NCI-H187 treated with DMSO at 0.1 percent for 48 hours (cell line): Measurements from ENCODE around the gene RRP1.

ENCODE experiments used
- DNase-seq: peaks from one replicate; lab custom pipeline; 2025; lab: John Stamatoyannopoulos, UW

The RRP1 gene

DNA sequence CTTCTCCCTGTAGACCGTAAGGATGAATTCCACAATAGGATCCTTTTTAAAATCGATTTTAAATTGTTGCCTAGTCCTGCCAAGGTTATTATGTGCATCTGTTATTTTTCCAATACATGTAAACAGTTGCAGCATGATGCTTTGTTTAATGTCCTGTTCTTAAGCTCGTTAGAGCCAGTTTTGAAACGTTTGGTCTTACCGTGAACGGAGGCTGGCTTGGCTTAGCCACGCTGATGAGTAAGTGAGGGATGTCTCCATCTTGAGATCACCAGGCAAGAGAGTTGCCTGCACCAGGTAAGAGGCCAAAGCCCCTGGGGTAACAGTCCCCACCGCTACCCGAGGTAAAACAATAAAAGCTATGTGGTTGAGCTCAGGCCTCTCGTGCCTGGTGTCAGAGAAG, 30.6 kb upstream of the RRP1 start:
- no peak for DNase-seq

DNA sequence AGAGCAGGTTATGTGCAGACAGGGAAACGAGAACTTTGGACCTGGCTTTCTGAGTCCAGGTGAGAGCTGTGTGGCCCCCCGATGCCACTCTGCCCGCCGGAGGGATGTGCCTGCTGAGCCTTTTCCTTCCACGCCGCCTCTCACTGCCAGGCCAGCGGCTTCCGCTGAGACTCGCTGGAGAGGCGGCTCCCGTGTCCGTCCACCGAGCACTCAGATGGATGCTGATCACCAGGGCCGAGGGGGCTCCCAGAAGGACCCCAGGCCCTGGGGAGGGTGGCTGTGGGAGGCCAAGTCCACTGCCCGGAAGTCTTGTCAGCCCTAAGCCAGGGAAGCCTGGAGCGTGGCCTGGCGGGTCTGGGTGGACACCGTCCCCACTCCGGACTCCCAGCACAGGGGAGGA, 29.7 kb upstream of the RRP1 start:
- no peak for DNase-seq

DNA sequence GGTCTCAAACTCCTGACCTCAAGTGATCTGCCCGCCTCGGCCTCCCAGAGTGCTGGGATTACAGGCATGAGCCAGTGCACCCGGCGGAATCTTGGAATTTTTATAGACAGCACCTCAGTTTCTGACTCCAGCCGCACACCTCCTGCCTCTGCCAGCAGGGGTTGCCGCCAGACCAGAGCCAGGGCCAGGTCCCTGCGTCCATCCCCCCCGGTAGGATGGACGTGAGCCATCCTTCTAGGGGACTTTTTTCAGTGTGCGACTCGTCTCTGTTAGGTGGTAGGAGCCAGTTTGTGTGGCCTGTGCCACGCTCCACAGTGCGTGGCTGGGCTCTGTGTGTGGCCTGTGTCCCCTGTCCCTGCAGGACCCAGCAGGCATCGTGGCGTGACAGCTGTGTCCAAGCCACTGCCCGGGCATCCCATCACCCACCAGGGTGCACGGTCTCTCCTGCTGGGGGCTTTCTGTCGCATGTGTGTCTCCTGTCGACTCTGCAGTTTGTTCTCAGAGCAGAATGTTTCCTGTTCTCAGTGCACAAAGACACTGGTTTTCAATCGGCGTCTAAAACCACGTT, 28.9 kb upstream of the RRP1 start:
- DNase-seq = no peak

DNA sequence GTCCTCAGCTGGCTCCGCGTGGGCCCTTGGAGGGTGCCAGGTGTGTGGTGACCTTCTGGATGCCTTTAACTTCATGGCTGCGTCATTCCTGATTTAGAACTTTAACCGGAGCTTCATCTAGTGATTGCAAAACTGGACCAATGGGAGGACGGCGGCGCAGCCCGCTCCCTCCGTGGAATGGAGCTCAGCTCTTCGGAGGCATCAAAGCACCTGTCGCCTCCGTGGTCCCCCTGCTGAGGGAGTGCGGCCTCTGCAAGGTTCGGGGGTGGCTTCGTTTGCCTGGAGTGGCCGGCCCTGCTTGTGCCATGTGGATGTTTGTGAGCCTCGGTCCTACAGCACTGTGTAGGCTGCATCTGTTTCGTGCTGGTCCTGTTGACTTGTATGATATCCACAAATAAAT, 27.5 kb upstream of the RRP1 start:
- no peak for DNase-seq

DNA sequence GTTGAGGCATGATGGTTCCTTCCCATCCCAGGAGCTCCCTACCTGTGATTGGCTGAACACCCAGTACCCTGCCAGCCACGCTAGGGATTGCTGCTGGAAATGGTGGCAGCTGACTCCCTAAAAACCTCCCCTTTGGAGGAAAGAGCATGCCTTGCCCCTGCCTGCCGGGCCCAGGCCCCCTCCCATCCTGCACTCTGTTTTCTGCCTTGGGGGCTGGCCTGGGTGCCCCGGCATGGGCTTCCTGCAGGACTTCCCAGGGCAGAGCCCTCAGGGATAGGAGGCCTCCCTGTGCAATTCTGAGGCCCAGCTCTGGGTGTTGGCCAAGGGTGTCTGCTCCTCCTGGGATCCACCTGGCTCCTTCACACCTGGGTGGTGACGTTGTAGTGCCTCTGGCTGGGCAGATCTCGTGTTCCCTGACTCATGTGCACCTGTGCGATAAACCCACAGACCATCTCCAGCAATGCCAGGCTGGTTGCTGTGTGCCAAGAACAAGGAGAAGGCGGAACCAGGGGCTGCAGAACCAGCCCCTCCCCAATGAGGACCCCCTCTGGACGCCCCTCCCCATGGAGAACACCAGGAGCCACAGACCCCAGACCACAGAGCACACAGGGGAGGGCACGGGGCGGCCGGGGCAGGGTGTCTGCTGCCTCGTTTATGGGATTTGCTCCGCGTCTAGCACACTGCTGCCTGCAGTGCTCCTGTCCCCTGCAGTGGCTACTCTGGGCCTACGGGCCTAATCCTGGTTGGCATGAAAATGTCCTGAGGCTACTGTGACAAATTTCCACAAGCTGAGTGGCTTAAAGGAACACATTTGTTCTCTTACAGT, 26.9 kb upstream of the RRP1 start:
- DNase-seq = no peak

DNA sequence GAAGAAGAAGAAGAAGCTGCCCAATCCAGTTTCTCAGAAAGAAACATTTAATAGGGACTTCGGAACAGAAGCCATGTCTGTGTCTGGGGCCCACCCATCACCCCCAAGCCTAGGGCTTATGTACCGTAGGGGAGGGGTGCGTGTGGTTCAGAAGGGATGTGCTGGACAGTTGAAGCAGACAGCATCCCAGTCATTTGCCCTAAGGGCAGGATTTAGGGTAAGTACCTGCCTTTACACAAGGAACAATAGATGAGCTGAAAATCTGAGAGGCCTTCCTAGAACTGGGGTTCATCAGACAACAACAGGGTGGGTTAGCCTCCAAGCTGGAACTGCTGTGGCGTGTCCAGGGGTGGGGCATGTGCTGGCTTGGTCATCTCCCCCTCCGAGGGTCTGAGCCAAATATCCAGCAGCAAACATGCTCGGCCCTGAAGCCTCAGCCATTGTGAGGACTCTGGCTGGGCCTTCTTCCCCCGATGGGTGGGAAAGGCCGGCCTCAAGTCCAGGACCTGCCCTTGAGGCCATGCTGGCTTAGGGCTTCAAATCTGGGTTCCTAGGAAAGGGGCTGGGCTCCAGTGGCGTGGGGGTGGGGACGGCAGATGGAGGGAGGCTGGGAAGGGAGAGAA, 25.4 kb upstream of the RRP1 start:
- DNase-seq = no peak

DNA sequence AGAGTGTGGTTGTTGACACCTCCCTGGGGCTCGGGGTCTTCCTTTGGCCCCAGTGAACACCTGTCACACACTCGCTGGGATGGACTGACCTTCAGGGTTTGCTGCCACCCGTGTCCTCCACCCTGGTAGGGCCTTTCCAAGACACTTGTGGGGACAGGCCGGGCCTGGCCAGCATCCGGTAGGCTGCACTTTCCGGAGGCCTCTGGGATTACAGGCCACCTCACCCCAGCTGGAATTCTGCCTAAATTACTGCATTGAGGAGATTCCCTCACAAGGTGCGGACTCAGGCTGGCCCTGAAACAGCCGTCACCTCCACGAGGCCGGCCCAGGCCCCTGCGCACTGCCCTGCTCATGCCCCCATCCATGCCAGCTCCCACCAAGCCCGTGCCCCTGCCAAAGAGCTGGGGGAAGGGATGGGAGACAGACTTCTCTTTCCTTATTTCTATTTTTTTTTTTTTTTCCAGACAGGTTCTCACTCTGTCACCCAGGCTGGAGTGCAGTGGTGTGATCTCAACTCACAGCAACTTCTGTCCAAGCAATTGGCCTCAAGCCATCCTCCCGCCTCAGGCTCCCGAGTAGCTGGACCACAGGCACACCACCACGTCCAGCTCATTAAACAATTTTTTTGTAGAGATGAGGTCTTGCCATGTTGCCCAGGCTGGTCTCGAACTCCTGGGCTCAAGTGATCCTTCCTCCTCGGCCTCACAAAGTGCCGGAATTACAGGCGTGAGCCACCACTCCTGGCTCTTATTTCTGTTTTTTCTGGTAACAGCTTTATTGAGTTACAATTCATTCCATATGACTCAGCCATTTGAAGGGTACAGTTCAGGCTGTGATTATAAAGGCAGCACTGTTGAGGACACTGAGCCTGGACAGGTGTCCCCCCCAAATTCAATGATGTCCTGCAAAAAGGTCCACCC, 24.5 kb upstream of the RRP1 start:
- DNase-seq = no peak

DNA sequence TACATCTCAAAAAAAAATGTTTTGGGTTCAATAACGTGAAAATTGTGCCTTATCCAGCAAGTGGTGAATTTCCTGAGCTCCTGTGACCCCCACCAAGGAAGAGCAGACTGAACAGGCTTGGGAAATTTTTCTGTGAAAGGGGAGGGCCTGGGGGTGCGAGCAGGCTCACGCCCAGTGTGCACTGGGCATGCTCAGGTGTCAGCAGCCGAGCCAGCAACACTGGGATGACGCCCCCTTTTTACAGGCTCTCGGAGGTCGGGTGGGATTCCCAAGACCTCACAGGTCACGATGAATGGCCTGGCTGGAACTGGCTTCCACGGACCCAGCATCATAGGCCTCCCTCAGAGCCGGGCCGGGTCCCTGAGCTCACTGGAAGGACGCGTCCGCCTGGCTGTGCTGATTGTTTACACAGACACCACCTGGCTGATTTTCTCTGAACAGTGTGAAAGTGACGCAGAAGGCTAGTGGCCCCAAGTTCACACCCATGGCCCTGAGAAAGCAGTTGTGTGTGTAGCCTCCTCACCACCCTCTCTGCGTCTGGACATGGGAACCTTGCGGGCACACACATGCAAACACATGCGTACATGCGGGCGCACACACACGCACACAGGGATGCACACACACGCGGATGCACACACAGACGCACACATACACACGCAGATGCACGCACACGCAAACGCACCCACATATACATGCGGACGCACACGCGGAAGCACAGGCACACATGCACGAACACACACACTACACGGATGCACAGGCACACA, 22.5 kb upstream of the RRP1 start:
- no peak for DNase-seq

DNA sequence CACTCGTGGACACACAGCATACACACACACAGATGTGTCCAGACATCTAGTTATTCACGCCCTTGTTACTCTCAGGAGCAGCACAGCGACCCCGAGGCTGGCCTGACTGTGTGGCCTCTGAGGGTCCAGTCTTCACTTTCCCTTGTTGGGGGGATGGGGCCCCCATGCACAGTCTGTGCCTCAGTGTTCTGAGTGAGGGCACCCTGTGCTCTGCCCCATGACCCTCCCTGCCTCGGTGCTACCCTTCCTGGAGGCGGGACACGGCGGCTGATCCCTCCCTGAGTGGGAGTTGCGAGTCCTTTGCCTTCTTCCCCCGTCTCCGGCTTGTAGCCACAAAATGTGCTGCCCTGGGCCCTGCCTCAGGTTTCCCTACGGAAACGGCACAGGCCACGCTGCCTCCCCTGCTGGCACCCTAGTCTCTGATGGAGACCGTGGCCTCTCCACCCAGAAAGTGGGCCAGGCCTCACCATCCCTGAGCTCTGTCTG, 21.8 kb upstream of the RRP1 start:
- no peak for DNase-seq

DNA sequence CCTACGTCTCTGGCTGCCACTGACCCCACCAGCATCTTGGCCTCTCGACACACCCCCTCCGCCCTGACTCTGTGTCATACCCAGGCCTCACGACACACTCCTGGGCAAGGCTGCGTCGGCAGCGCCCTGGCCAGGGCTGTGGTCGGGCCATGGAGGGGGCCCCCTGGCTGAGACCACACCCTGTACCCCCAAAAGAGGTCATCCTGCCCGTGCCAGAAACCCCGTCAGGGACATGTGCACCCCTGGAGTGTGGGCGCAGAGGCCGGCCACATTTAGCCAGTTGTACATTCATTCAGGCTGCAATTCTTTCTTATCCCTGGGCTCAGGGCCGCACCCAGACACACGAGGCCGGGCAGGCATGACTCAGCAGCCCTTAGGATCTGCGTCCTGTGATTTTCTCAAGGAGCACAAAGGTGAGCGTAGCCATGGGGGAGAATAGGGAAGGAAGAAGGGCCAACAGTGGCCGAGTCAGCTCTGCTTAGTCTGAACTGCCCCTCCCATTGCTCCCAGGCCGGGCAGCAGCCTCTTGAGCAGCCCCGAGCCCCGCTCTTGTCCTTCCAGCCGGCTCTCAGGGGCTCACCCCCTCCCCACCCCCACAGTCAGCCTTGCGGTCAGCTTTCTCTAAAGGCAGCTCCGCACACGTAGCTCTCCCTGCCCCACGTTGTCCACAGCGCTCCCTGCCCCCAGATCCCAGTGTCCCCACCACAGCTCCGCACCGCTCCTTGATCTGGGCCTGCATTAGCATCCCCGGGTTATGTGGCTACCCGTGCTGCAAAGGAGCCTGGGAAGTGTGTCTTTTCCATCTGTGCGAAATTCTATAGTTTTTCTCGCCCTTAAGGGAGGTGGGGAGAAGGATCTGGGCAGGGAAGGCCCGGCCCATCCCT, 21.2 kb upstream of the RRP1 start:
- DNase-seq = no peak

DNA sequence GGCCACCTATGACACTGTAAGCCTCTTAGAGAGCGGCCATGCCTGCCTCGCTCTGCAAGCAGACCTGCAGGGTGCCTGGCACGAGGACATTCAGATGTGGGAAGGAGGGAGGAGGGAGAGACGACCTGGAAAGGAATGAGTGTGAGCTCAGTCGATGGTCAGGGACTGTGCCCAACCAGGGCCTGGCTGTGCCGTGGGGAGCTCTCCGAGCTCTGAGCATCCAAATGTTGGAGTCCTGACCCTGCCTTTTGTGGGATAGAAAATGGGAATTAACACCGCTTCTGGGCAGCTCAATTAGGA, 20.6 kb upstream of the RRP1 start:
- no peak for DNase-seq

DNA sequence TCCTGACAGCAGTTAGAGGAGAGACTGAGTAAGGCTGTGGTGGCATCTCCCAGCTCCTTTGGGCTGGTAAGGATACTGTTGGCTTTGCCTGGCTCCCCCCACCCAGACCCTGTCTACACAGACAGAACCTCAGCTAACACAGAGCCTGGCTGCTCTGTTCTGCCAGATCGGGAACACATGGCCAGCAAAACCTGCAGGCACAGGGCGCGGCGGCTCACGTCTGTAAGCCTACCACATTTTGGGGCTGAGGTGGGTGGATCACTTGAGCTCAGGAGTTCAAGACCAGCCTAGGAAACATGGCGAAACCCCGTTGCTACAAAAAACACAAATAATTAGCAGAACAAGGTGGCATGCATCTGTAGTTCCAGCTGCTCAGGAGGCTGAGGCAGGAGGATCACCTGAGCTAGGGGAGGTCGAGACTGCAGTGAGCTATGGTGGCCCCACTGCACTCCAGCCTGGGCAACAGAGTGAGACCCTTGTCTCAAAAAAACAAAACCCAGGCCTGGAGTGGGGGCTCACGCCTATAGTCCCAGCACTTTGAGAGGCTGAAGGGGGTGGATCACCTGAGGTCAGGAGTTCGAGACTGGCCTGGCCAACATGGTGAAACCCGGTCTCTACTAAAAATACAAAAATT, 19.9 kb upstream of the RRP1 start:
- DNase-seq = no peak

DNA sequence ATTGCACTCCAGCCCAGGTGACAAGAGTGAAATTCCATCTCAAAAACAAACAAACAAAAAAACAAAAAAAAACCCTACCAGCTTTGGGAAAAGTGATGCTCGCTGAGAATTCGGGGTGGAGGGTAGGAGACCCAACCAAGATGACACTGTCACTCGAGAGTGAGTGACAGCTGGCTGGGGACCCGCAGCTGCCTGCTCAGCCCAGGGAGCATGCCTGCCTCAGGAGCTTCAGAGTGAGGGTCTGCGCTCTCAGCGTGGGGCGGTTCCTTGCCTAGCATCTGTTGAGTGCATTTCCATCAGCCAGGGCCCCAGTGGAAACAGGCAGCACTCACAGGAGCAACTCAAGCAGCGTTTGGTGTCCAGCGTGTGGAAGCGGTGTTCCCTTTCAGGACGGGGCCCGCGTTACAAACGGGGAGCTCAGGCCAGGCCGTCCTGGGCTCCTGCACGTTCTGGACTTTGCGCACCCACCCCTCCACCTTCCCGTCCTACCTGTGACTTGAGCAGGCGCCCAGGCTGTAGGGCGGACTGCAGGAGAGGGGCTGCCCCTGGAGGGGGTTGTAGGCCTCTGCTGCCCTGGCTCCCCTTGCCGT, 19.2 kb upstream of the RRP1 start:
- DNase-seq = no peak

DNA sequence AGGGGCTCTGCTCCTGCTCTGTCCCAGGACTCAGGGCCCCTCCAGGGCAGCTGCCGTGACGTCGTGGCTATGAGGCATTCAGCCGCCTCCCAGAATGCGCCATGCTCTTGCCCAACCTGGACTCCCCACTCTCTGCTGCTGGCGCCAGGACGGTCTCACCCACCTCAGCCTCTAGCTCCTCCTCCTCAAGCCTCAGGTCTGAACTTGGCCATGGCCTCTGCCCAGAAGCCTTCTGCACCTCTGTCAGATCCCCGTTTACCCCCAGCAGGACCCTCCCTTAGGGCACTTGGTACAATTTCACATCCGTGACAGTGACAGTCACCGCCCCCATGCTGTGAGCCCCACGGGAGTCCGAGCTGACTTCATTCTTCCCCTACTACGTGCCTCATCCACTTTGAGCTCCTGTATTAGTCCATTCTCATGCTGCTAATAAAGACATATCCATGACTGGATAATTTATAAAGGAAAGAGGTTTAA, 18.1 kb upstream of the RRP1 start:
- DNase-seq = no peak

DNA sequence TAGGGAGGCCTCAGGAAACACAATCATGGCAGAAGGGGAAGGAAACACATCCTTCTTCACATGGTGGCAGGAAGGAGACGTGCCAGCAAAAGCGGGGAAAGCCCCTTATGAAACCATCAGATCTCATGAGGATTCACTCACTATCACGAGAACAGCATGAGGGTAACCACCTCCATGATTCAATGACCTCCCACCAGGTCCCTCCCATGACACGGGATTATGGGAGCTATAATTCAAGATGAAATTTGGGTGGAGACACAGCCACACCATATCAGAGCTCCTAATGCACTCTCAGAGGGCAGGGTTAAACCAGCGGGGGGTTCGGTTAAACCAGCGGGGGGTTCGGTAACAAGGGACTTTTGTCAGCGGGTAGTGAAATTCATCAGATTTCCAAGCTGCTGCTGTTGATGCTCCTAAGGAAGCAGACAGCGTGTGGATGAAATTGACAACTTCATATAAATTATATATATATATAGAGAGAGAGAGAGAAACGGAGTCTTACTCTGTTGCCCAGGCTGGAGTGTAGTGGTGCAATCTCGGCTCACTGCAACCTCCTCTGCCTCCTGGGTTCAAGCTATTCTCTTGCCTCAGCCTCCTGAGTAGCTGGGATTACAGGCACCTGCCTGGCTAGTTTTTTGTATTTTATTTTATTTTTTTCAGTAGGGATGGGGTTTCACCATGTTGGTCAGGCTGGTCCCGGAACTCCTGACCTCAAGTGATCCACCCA, 17.5 kb upstream of the RRP1 start:
- no peak for DNase-seq

DNA sequence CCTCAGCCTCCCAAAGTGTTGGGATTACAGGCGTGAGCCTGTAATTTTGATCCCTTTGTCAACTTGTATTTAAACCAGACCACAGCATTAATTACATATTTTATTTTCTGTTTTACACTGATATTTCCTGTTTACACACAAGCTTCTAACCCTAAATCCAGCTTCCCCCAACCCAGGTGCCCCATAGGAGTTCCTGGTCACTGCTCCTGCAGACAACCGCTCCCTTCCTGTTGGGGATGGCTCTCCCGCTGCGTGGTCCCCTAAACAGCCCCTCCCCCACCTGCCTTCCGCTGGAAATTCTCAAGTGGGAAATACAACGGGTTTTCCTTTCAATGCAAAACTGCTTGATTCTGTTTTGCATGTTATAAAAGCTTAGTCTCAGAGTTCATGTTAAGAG, 17.0 kb upstream of the RRP1 start:
- DNase-seq = no peak

DNA sequence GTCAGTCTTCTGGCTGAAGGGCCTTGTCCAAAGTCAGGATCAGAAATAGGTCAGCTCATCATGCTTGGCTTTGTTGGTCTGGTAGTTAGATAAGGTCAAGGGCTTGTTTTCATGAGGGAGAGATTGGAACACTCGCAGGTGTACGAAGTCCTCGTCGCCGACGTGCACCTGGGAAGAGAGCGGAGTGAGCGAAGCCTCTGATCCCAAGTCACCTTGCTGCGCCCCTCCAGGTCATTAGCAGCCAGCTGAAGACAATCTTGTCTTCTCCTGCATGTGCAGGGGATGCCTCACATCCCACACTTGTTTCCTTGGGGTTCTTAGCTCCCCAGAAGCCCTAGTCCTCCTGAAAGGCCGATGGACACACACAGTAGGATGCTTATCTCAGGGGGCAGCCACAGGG, 15.2 kb upstream of the RRP1 start:
- no peak for DNase-seq

DNA sequence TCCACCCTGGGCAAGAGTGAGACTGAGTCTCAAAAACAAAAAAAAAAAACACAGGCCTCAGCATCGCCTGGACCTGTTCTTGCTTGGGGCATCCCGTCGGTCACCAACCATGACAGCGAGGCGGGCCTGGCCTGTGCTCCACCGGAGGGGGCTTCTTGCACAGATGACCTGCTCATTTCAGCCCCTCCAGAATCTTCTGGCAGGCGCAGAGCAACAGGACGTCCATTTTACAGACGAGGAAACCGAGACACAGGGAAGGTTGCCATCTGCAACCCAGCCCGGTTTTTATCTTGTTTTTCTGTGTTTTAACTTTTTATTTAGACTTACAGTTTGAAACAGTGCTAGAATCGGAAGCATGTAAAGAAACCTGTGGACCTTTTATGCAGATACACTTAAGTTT, 14.2 kb upstream of the RRP1 start:
- no peak for DNase-seq

DNA sequence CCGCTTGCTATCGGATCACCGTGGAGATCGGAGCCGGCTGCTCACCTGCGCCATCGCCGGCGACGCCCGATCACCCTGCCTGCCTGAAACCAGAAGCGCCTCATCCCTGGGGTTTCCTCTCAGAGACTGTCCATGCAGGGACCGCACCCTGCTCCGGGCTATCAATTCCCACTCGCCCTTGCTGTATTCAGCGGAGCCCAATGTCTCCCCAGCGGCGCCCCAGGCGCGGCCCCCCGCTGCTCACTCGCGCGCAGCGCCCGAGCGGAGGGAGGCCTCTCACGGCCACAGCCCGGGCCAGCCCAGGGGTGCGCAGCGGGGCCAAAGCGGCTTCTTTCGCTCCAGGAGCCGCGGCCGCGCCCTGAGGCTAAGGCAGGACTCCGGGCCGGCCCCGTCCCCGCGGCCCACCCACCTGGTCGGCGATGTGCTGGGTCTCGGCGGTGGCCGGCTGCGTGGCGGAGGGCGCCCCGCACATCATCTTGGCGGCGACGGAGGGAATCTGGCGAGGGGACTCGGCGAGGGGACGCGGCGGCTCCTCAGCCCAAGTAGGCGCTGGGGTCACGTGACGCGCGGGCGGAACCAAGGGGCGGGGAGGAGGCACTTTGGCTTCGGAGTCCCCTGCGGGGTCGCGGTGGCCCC, 13.5 kb upstream of the RRP1 start, which contains the start of gene CSTB:
Gene CSTB, minus strand, starts transcription at position 514 of the 636 bp plus-strand sequence. Its CDS starts 39 bp downstream, at position 475.
- no peak for DNase-seq
